HepG2 (cell line): ENCODE results near the gene ALK.

Source experiments
- CCDC6 ChIP-seq: sonication (generic); formaldehyde crosslinking; IDR thresholded peaks from 2 replicates; pipeline ENCODE4 v1.8.1; 2022; ENCODE audit warnings: mild to moderate bottlenecking, missing genetic modification reagents, moderate library complexity
- CENPBD1 ChIP-seq: sonication (generic); formaldehyde crosslinking; IDR thresholded peaks from 2 replicates; pipeline ENCODE4 v1.8.0; 2022; ENCODE audit warnings: missing genetic modification reagents, low read depth, mild to moderate bottlenecking, borderline replicate concordance
- GPN1 ChIP-seq: sonication (generic); formaldehyde crosslinking; IDR thresholded peaks from 2 replicates; pipeline ENCODE4 v1.5.1; 2020; ENCODE audit warnings: missing genetic modification reagents, borderline replicate concordance
- HBP1 ChIP-seq: IDR thresholded peaks from 2 replicates; pipeline ENCODE4 v1.6.1; 2016; ENCODE audit warnings: low read depth, control low read depth
- HMGXB4 ChIP-seq, 2 experiments: sonication (generic) in 1 of 2; formaldehyde crosslinking in 1 of 2; IDR thresholded peaks; 2 replicates each; pipeline versions ENCODE4 v1.4.0 to v1.6.1; 2018 to 2020; ENCODE audit warnings: missing genetic modification reagents in 2 of 2, borderline replicate concordance in 1 of 2, low read depth in 1 of 2, mild to moderate bottlenecking in 1 of 2, missing biosample characterization in 1 of 2
- JUN ChIP-seq: sonication (generic); formaldehyde crosslinking; IDR thresholded peaks from 2 replicates; pipeline ENCODE4 v1.4.0; 2020; ENCODE audit warnings: mild to moderate bottlenecking, missing genetic modification reagents
- KDM5A ChIP-seq: fragments of 200-600 bp; sonication (generic); IDR thresholded peaks from 2 replicates; pipeline ENCODE4 v1.7.0; 2018; ENCODE audit warnings: antibody characterized with exemption, mild to moderate bottlenecking, low read length, borderline replicate concordance
- KLF13 ChIP-seq: sonication (generic); formaldehyde crosslinking; IDR thresholded peaks from 2 replicates; pipeline ENCODE4 v1.4.0; 2020; ENCODE audit warnings: mild to moderate bottlenecking, missing genetic modification reagents
- POLR2A ChIP-seq, 2 experiments: IDR thresholded peaks; 2 replicates each; pipeline ENCODE4 v1.6.1; 2011; ENCODE audit warnings: low read depth in 2 of 2, low read length in 2 of 2, mild to moderate bottlenecking in 1 of 2, moderate library complexity in 1 of 2; ENCODE audit not compliant: insufficient read depth in 1 of 2
- POLR2AphosphoS2 ChIP-seq: IDR thresholded peaks from 2 replicates; pipeline ENCODE4 v1.6.1; 2011; ENCODE audit warnings: low read depth, low read length, improper control_type of control experiment
- RBFOX2 ChIP-seq: fragments of 200-400 bp; formaldehyde crosslinking; IDR thresholded peaks from 2 replicates; pipeline ENCODE4 v1.6.1; 2017; ENCODE audit warnings: low read depth, mild to moderate bottlenecking, low read length
- ZNF274 ChIP-seq: sonication (generic); formaldehyde crosslinking; IDR thresholded peaks from 2 replicates; pipeline ENCODE4 v1.5.1; 2020; ENCODE audit warnings: mild to moderate bottlenecking, missing genetic modification reagents
- ZNF430 ChIP-seq: sonication (generic); formaldehyde crosslinking; IDR thresholded peaks from 2 replicates; pipeline ENCODE4 v1.9.0; 2021; ENCODE audit warnings: mild to moderate bottlenecking, missing genetic modification reagents
- TF ChIP-seq, protein P1 (sequence below): sonication (generic); formaldehyde crosslinking; IDR thresholded peaks from 2 replicates; pipeline ENCODE4 v1.5.0; 2020; ENCODE audit warnings: mild to moderate bottlenecking, missing genetic modification reagents, moderate library complexity

DNA sequence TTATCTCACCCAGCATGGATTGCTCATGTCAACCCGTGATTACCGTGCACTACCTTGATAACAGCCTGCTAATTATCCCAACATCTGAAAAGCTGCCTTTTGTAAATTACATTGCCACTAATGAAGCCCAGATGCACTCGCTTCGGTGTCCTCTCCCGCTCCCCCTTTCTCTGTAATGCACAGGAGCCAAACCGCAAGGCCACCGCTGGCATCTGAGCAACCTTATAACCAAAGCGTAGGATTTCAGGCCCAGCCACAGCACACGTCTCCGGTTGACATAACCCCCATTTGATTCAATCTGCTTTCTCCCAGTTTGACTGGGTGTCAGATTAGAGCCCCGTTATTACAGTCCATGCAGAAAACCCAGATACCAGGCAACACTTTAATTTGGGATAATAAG, 341.2 kb downstream of the ALK start:
- TF ChIP-seq KLF13 (CRISPR knock-in tag) (no peak), ZNF274 (CRISPR knock-in tag) (no peak), JUN (CRISPR knock-in tag) (no peak), CCDC6 (CRISPR knock-in tag) (no peak), CENPBD1 (CRISPR knock-in tag) (no peak), HBP1 (no peak), ZNF430 (CRISPR knock-in tag) (no peak), POLR2A (IDR thresholded peaks at IDR 0.05; ENCODE audit: insufficient read depth in 1 of 2, low read depth in 2 of 2, low read length in 2 of 2) (no peak), POLR2AphosphoS2 (no peak), GPN1 (CRISPR knock-in tag) (no peak), RBFOX2 (no peak), HMGXB4 (CRISPR knock-in tag; IDR thresholded peaks at IDR 0.05; ENCODE audit: borderline replicate concordance in 1 of 2, low read depth in 1 of 2) (no peak), KDM5A (no peak)
- TF ChIP-seq, protein P1, sequence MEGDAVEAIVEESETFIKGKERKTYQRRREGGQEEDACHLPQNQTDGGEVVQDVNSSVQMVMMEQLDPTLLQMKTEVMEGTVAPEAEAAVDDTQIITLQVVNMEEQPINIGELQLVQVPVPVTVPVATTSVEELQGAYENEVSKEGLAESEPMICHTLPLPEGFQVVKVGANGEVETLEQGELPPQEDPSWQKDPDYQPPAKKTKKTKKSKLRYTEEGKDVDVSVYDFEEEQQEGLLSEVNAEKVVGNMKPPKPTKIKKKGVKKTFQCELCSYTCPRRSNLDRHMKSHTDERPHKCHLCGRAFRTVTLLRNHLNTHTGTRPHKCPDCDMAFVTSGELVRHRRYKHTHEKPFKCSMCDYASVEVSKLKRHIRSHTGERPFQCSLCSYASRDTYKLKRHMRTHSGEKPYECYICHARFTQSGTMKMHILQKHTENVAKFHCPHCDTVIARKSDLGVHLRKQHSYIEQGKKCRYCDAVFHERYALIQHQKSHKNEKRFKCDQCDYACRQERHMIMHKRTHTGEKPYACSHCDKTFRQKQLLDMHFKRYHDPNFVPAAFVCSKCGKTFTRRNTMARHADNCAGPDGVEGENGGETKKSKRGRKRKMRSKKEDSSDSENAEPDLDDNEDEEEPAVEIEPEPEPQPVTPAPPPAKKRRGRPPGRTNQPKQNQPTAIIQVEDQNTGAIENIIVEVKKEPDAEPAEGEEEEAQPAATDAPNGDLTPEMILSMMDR (CRISPR knock-in tag): no peak
